IPS DF 4.7 (cell line): ENCODE data around the gene CACNG1.
"Not testable (repeated sequence)": the region's sequence is repeated elsewhere in the genome, so short reads cannot be mapped to it uniquely, and the experiment has no call there.

Experiments
- DNase-seq: peaks from one replicate; pipeline ENCODE4 v3.0.0-alpha.2; 2013; ENCODE audit warnings: low spot score; ENCODE audit errors: extremely low read depth

The CACNG1 gene

GRCh38 chr17:67078292-67078691 is 33.9 kb downstream of the CACNG1 start:
- no peak for DNase-seq

DNA sequence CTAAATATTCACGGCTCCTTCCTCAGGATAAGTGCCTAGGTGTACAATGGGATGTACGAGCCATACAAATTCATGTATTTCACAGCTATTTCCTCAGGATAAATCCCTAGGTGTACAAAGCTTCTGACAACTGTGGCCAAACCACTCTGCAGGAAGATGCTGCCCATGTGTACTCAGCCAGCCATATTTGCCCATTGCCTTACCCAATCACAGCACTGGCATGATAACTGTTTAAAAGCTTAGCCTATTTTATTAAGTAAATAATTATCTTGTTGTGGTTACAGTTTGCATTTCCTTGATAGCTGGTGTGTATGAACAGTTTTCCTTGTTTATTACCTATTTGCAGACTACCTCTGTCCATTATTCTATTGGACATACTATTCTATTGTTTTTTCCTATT is 35.1 kb downstream of the CACNG1 start:
- no peak for DNase-seq

GRCh38 chr17:67080804-67081203 is 36.5 kb downstream of the CACNG1 start:
- DNase-seq: no peak

DNA sequence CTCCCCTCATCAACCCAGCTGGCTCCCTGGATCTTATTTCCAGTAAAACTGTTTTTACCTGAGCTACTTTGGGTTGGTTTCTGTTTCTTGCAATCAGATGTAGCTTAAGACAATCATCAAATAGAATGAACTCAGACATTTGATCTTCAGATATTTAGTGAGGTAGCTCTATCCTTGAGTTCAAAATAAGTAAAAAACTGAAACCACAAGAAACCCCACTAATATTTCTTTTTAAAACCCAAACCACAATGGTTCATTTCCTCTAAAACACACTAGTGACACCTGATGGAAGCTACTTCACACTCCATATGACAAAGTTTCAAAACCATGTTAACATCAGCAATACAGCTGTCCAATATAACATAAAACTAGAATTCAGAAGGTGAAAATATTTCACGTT is 37.8 kb downstream of the CACNG1 start:
- DNase-seq: no peak

DNA sequence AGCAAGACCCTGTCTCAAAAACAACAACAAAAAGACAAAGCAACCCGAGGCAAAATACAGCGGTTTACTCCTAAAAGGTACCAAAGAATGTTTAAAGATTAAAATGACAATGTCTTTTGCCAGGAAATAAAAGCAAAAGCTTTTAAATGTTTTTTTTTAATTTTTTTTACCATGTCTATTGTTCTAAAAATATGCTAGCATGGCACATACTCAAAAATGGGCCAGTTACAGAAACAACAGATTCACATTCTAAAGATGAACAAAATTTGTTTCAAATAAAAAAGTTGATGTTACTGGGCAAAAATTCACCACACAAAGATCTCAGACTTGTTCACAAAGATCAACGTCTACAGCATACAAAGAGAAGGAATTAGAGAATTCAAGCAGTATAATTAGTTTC is 41.1 kb downstream of the CACNG1 start:
- DNase-seq: no peak

DNA sequence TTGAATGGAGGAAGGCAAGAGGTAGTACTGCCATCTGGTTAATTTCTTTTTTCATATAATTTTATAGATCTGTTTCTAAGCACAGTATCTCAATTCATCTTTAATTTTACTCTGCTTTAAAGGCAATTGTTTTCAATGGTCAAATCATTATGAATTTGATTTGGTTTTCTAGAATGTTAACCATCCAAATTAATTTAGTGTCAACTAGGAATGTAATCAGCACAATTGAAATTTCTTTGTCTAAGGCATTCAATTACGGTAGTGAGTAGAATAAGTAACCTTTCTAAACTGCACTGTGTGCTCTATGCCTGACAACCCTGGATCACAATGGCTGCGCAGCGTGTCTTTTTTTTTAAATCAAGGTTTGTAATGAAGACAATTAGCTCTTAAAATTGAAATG is 44.3 kb downstream of the CACNG1 start:
- no peak for DNase-seq

DNA sequence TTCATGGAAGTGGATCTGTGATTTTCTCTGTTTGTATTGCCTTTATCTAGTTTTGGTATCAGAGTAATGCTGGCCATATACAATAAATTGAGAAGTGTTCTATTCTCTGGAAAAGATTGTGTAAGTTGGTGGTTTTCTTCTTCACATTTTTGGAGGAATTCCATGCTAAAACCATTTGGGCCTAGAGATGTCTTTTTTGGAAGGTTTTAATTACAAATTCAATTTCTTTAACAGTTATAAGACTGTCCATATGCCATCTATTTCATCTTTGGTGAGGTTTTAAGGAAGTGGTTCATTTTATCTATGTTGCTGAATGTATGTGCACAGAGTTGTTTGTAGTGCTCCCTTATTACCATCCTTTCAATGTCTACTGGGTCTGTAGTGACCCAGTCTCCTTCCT is 46.0 kb downstream of the CACNG1 start:
- no peak for DNase-seq

GRCh38 chr17:67092291-67092690 is 47.9 kb downstream of the CACNG1 start:
- no peak for DNase-seq

DNA sequence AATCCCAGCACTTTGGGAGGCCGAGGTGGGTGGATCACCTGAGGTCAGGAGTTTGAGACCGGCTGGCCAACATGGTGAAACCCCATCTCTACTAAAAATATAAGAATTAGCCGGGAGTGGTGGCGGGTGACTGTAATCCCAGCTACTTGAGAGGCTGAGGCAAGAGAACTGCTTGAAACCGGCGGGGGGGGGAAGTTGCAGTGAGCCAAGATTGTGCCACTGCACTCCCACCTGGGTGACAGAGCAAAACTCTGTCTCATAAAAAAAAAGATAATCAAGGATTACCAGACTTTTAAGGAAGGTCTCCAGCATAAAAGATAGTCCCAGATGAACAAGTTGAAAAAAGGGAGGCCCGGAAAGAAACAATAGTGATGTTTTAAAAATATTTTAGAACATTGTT is 48.4 kb downstream of the CACNG1 start:
- DNase-seq: not testable (repeated sequence)

DNA sequence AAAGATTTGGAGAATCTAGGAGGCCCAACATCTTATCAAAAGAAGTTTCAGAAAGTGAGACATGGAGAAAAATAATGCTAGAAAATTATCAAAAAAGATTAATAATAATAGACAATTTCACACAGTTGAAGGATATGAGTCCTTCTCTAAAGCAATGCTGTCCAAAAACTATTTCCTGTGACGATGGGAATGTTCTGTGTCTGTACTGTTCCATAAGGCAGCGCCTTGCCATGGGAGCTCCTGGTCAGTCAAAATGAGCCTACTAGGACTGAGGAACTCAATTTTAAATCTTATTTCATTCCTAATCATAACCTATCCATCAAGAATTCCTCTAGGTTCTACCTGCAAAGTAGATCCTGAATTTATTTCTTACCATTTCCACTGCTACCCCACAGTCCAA is 49.0 kb downstream of the CACNG1 start:
- DNase-seq: no peak

DNA sequence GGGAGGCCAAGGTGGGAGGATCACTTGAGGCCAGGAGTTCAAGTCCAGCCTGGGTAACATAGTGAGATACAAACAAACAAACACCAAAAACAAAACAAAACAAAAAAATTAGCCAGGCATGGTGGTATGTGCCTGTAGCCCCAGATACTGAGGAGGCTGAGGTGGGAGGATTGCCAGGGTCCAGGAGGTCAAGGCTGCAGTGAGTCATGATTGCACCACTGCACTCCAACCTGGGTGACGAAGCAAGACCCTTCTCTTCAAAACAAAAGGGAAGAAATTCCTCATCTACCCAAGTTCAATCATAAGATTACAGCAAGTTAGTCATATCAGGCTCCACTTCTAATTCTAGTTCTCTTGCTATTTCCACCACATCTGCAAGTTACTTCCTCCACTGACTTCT is 50.9 kb downstream of the CACNG1 start:
- DNase-seq: not testable (repeated sequence)

DNA sequence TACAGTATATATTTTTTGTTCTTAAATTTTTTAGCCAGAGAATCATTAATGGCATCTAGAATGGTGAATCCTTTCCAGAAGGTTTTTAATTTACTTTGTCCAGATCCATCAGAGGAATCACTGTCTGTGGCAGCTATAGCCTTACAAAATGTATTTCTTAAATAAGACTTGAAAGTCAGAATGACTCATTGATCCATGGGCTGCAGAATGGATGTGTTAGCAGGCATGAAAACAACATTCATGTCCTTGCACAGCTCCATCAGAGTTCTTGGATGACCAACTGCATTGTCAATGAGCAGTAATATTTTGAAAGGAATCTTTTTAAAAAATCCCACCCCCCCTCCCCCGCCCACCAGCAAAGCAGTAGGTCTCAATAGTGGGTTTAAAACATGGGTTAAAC is 51.4 kb downstream of the CACNG1 start:
- no peak for DNase-seq

GRCh38 chr17:67096609-67097008 is 52.3 kb downstream of the CACNG1 start:
- DNase-seq: no peak

DNA sequence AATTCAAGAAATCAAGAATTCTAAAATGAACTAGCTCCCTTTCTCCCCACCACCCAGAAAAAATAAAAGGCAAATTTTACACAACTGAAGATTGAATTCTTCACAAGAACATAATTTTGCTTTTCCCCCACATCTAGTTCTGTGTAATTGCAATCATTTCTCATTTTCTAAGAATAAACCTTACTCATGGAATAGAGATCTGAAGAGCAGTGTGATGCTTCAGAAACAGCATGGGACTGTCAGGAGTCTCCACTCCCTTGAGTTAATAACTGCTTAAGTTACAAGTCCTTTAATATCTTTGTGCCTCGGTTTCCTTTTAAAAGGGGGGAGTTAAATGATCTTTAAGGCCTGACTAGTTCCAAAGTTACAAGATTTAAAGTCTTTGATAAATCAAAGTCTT is 53.7 kb downstream of the CACNG1 start:
- DNase-seq: no peak

- not testable (repeated sequence) for DNase-seq
These were observed 60.3 kb downstream of the CACNG1 start for GRCh38 chr17:67104641-67105040.

GRCh38 chr17:67105213-67105612 is 60.9 kb downstream of the CACNG1 start:
- no peak for DNase-seq
